ENCODE results near the gene SCFD2.
"Not testable (repeated sequence)": the region's sequence is repeated elsewhere in the genome, so short reads cannot be mapped to it uniquely, and the experiment has no call there.

The SCFD2 gene

DNA sequence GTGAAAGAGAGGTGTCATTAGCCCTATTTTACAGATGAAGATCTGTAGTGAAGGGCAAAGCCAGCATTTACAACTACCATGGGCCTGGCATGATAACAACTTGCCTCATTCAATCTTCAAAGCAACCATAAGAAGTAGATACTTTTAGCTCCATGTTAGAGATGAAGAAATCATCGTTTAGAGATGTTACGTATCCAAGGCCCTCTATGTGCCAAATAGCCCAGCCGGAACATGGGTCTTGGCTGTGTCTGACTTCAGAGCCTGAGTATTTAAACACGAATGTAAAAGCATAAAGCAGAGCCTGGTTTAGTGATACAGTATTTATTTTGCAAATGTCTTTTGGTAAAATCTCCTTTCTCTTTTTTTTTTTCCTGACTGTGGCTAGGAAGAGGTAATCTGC, 306.6 kb downstream of the SCFD2 start:
- Histone ChIP-seq H3K36me3 (no peaks in the 10 kb centered on the region), H3K4me1 (peaks cover 12% of the 10 kb centered on the region; the same call in 1 of the 2 replicates), H3K4me3 (ENCODE audit: low read depth, low read length) (no peak overlapping the region), H3K9me3 (no peaks in the 10 kb centered on the region), H3K27me3 (no peaks in the 10 kb centered on the region)
- TF ChIP-seq, protein P1, sequence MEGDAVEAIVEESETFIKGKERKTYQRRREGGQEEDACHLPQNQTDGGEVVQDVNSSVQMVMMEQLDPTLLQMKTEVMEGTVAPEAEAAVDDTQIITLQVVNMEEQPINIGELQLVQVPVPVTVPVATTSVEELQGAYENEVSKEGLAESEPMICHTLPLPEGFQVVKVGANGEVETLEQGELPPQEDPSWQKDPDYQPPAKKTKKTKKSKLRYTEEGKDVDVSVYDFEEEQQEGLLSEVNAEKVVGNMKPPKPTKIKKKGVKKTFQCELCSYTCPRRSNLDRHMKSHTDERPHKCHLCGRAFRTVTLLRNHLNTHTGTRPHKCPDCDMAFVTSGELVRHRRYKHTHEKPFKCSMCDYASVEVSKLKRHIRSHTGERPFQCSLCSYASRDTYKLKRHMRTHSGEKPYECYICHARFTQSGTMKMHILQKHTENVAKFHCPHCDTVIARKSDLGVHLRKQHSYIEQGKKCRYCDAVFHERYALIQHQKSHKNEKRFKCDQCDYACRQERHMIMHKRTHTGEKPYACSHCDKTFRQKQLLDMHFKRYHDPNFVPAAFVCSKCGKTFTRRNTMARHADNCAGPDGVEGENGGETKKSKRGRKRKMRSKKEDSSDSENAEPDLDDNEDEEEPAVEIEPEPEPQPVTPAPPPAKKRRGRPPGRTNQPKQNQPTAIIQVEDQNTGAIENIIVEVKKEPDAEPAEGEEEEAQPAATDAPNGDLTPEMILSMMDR (IDR thresholded peaks at IDR 0.05; ENCODE audit: low read depth, low read length), result no peak
- no peak for DNase-seq

DNA sequence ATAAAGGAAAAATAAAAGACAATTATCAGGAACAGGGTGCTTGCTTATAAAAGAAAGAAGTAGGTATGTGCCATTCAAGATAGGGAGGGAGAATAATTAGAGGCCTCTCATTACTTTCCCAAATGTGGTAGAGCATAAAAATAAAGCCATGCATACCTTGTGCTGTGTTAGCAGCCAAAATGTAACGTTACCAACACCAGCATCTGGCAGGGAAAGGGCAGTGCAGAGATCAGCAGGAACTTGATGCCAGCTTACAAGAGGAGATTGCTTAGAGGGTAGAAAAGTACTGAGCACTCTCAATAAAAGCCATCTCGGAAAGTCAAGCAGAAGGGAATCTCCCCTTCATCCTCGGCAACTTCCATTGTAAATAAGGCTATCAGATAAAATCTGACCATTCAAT, 308.2 kb downstream of the SCFD2 start:
- TF ChIP-seq, protein P1 (IDR thresholded peaks at IDR 0.05; ENCODE audit: low read depth, low read length), result no peak
- no peak for DNase-seq
- H3K4me1 ChIP-seq, result peaks cover 8% of the 10 kb centered on the region; the same call in 1 of the 2 replicates
- H3K27me3 ChIP-seq, result no peaks in the 10 kb centered on the region
- H3K4me3 ChIP-seq (ENCODE audit: low read depth, low read length), result no peak overlapping the region
- H3K36me3 ChIP-seq, result no peaks in the 10 kb centered on the region
- no peaks in the 10 kb centered on the region for H3K9me3 ChIP-seq

DNA sequence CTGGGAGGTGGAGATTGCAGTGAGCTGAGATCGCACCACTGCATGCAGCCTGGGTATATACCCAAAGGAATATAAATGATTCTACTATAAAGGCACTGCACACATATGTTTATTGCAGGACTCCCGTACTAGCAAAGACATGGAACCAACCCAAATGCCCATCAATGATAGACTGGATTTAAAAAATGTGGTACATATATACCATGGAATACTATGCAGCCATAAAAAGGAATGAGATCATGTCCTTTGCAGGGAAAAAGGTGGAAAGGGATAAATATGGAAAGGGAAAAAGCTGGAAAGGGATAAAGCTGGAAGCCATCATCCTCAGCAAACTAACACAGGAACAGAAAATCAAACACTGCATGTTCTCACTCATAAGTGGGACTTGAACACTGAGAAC, 308.8 kb downstream of the SCFD2 start:
- not testable (repeated sequence) for H3K36me3 ChIP-seq; H3K9me3 ChIP-seq; H3K4me3 ChIP-seq (ENCODE audit: low read depth, low read length); H3K4me1 ChIP-seq; H3K27me3 ChIP-seq; DNase-seq

DNA sequence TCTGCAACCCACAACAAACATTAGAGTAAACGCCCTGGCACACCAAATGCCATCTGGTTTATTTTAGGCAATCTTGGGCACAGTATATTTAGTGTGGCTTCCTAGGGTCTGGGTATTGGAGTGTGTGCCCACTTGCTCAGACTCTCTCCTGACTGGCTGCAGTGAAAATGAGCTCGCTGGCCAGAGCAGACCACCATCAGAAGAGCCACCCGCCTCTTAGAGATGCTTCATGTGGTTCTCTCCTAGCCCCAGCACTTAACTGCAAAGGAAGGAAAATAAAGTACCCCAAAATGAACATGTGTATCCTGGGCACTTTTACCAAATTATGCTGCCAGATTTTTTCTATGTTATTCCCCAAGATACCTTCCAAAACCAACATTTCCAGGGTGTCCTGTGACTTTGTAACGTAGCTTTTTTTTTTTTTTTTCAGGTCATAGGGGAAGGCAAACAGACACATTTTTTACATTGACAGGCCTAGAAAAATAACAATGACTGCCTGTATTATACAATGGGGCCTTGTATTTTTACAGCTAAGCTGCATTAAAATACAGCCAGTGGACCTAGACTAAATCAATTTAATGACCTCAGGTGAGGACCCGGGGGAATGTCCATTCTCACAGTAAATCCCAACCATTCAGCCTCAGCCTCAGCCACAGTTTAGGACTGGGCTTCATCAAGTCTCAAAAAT, 310.0 kb downstream of the SCFD2 start:
- Histone ChIP-seq H3K9me3 (no peaks in the 10 kb centered on the region), H3K4me3 (ENCODE audit: low read depth, low read length) (no peak overlapping the region), H3K4me1 (peaks cover 9% of the 10 kb centered on the region), H3K36me3 (no peaks in the 10 kb centered on the region), H3K27me3 (no peaks in the 10 kb centered on the region)
- DNase-seq, result no peak
- TF ChIP-seq, protein P1 (IDR thresholded peaks at IDR 0.05; ENCODE audit: low read depth, low read length), result no peak

DNA sequence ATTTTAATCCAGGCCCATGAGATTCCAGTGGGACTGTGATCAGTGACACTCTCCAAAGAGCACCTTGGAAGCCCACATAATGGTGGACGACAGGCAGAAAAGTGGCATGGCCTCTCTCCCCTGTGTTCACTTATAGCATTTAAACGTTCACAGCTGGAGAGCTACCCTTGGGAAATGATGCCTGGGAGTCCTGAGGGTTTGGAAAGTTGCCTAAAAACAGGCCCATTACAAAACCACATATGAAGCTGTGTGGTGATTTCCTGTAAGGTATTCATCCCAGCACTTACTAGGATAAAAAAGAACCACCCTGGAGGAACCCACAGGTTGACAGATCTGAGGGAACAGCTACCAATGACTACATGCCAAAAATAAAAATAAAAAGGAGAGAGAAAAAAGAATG, 310.6 kb downstream of the SCFD2 start:
- Histone ChIP-seq H3K9me3 (no peaks in the 10 kb centered on the region), H3K4me3 (ENCODE audit: low read depth, low read length) (no peak overlapping the region), H3K27me3 (no peaks in the 10 kb centered on the region), H3K36me3 (no peaks in the 10 kb centered on the region), H3K4me1 (peaks cover 13% of the 10 kb centered on the region)
- DNase-seq, result peak; percentile 59
- TF ChIP-seq, protein P1 (IDR thresholded peaks at IDR 0.05; ENCODE audit: low read depth, low read length), result no peak

DNA sequence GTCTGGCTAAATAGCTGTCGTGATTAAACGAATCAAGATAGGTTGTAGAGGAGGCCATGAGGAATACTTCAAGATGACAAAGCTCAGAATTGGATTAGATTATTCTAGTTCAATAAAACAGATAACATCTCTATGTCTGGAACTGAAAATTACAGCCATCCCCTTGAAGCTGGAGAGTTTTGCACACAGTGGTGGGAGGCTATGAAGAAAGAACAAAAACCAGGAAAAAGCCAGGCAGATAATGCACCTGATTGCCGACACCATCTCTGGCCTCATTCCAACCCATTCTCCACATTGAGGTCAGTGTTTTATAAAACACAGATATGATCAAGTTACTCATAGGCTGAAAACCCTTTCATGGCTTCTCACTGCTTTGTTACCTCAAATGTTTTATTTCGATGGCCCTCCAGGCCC, 315.5 kb downstream of the SCFD2 start:
- no peaks in the 10 kb centered on the region for H3K36me3 ChIP-seq
- no peaks in the 10 kb centered on the region for H3K27me3 ChIP-seq
- no peaks in the 10 kb centered on the region for H3K9me3 ChIP-seq
- no peak overlapping the region for H3K4me3 ChIP-seq (ENCODE audit: low read depth, low read length)
- peak; percentile 73 for DNase-seq
- H3K4me1 ChIP-seq, result peaks cover 10% of the 10 kb centered on the region
- TF ChIP-seq, protein P1 (IDR thresholded peaks at IDR 0.05; ENCODE audit: low read depth, low read length), result no peak
